Activated CD8-positive, alpha-beta memory T cell treated with anti-CD3 and anti-CD28 coated beads, Interleukin-2, amount 10 ng/mL, durations not matched to agents 7 days and 5 days (primary cell): Measurements from ENCODE around the gene CD46. TPM values are rescaled to one million over a fixed set of nuclear protein-coding genes. Genes with fewer than 3 reads are reported as not detected.
"Not testable (repeated sequence)": the region's sequence is repeated elsewhere in the genome, so short reads cannot be mapped to it uniquely, and the experiment has no call there.

Experiments used
- ATAC-seq: fragments of 150-1000 bp; cut with Tn5 transposase; one replicate; pipeline ENCODE4 v1.10.0; 2021; ENCODE audit warnings: moderate library complexity
- CTCF ChIA-PET: fragments of 350-600 bp; sonication (Branson Sonifier 250); formaldehyde crosslinking; loops from one replicate; lab custom pipeline; 2021; ENCODE audit warnings: antibody characterized with exemption; lab: Charles Lee
- DNase-seq: peaks from one replicate; pipeline ENCODE4 v3.0.0-alpha.2; 2020
- H3K27ac Mint-ChIP-seq: one replicate; pipeline ENCODE4 v1.8.0; 2021; ENCODE audit warnings: mild to moderate bottlenecking, mixed read lengths
- H3K27me3 Mint-ChIP-seq: one replicate; pipeline ENCODE4 v1.8.0; 2021; ENCODE audit warnings: mixed read lengths
- H3K36me3 Mint-ChIP-seq: one replicate; pipeline ENCODE4 v1.8.0; 2021; ENCODE audit warnings: mild to moderate bottlenecking, mixed read lengths
- H3K4me1 Mint-ChIP-seq: one replicate; pipeline ENCODE4 v1.8.0; 2021; ENCODE audit warnings: mixed read lengths
- H3K4me3 Mint-ChIP-seq: one replicate; pipeline ENCODE4 v1.8.0; 2021; ENCODE audit warnings: mild to moderate bottlenecking, moderate library complexity, mixed read lengths
- H3K9me3 Mint-ChIP-seq: one replicate; pipeline ENCODE4 v1.8.0; 2022; ENCODE audit warnings: low read depth, mixed read lengths
- total RNA-seq, 2 experiments: library from RNA; stranded (reverse); gene quantifications; one replicate each; pipeline ENCODE4 v1.2.3, GENCODE V29; 2021

Gene CD46
- 100 to 1,000 TPM in 1 of 2 experiments, 10 to 100 TPM in 1; 98.3 to 104 TPM for total RNA-seq

DNA sequence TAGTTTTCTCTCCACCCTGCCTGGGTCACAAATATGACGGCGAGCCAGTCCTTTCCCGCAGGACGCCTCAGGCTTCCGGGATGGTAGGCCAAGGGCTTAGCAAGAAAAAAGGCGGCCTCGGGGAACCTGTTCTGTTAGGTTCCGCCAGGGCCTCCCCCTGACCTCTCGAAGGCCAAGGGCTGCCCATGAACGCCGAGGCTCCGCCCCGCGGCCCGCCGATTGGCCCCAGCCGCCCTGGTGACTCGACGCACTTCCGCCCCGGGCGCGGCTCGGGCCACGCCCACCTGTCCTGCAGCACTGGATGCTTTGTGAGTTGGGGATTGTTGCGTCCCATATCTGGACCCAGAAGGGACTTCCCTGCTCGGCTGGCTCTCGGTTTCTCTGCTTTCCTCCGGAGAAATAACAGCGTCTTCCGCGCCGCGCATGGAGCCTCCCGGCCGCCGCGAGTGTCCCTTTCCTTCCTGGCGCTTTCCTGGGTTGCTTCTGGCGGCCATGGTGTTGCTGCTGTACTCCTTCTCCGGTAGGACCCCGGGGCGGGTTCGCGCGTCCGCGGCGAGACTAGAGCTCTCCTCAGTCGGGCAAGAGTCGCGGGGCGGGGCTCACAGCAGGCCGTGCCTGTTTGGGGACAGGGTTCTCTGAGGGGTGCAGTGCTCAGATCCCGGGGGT is at the start of gene CD46:
TSS of gene CD46 (plus strand) at position 265 of the 666 bp plus-strand sequence. CDS start at position 424, 159 bp downstream.
- peaks cover 10% of the 10 kb centered on the region for H3K36me3 Mint-ChIP-seq
- H3K4me1 Mint-ChIP-seq, result peaks cover 64% of the 10 kb centered on the region
- peak; percentile 98 for ATAC-seq
- H3K9me3 Mint-ChIP-seq, result no peaks in the 10 kb centered on the region
- CTCF ChIA-PET, result interaction anchor here (3.7 kb wide), 1 partner anchor 46 kb away, joined by 17 read pairs; no protein-coding TSS in a partner anchor
- no peaks in the 10 kb centered on the region for H3K27me3 Mint-ChIP-seq
- H3K27ac Mint-ChIP-seq, result peak within 1 kb of the TSS; percentile 93
- peak; percentile 97 for DNase-seq
- H3K4me3 Mint-ChIP-seq, result peak within 1 kb of the TSS; percentile 99

DNA sequence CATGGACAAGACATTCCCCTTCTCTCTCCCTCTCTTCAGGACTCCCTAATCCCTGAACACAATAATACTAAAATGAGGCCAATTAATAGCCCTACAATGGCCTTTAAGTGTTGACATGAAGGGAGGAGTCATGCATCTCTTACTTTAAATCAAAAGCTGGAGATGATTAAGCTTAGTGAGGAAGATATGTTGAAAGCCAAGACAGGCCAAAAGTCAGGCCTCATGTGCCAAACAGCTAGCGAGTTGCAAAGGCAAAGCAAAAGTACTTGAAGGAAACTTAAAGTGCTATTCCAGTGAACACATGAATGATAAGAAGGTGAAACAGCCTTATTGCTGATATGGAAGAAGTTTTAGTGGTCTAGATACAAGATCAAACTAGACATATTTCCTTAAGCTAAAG is 49.5 kb upstream of the CD46 start:
- Mint-ChIP-seq H3K4me3 (no peak overlapping the region), H3K27me3 (peaks cover 22% of the 10 kb centered on the region), H3K27ac (no peak overlapping the region), H3K4me1 (no peaks in the 10 kb centered on the region), H3K36me3 (no peaks in the 10 kb centered on the region), H3K9me3 (no peaks in the 10 kb centered on the region)
- CTCF ChIA-PET, result interaction anchor here (1.2 kb wide), 1 partner anchor 123 kb away, joined by 3 read pairs; no protein-coding TSS in a partner anchor
- DNase-seq (no peak), ATAC-seq (no peak)

DNA sequence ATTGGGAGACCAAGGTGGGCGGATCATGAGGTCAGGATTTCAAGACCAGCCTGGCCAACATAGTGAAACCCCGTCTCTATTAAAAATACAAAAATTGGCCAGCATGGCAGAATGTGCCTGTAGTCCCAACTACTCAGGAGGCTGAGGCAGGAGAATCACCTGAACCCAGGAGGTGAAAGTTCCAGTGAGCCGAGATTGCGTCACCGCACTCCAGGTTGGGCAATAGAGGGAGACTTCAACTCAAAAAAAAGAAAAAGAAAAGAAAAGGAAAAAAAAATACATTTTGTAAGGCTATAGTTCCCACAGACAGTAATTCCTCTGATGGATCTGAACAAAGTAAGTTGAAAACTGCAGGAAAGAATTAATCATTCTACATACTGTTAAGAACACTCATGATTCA is 48.1 kb upstream of the CD46 start:
- Mint-ChIP-seq H3K4me1 (no peaks in the 10 kb centered on the region), H3K9me3 (no peaks in the 10 kb centered on the region), H3K27me3 (peaks cover 12% of the 10 kb centered on the region), H3K4me3 (no peak overlapping the region), H3K36me3 (no peaks in the 10 kb centered on the region), H3K27ac (no peak overlapping the region)
- no peak for ATAC-seq
- no peak for DNase-seq
- CTCF ChIA-PET, result no interaction called here

DNA sequence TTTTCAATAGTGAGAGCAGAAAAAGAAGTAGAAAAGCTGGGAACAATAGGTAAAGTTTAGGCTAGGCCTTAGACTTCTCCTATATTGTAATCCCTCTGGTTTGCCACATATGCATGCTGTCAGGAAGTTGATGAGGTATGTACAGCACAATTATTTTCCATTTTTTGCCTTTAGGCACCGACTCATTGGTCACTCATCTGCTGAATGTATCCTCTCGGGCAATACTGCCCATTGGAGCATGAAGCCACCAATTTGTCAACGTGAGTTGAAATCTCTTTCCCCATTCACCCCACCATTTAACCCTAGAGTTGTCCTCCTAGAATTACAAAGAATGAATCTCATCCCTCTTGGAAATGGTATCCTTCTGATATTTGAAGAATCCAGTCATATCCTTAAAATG is 43.9 kb upstream of the CD46 start:
- H3K9me3 Mint-ChIP-seq, H3K27ac Mint-ChIP-seq, CTCF ChIA-PET, H3K4me3 Mint-ChIP-seq, ATAC-seq, H3K36me3 Mint-ChIP-seq, H3K4me1 Mint-ChIP-seq, H3K27me3 Mint-ChIP-seq, DNase-seq: not testable (repeated sequence)

GRCh38 chr1:207711285-207711684 is 40.6 kb upstream of the CD46 start:
- DNase-seq, result no peak
- no peaks in the 10 kb centered on the region for H3K9me3 Mint-ChIP-seq

DNA sequence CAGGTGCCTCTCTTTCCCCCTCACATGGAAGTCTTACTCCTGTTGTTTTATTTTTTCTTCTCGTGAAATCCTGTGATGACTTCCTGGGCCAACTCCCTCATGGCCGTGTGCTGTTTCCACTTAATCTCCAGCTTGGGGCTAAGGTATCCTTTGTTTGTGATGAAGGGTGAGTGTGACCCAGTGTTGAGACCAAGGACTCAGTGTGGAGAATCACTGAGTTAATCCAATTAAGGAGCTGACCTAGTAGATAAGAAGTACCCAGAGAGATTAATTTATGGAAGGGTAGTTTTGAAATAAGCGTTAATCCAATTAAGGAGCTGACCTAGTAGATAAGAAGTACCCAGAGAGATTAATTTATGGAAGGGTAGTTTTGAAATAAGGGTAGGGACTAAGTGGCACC is 39.2 kb upstream of the CD46 start:
- H3K27ac Mint-ChIP-seq, H3K9me3 Mint-ChIP-seq: not testable (repeated sequence)

More at GRCh38 chr1:207711285-207711684, 40.6 kb upstream of the CD46 start:
- Mint-ChIP-seq H3K4me3 (no peak overlapping the region), H3K4me1 (no peaks in the 10 kb centered on the region), H3K27ac (no peak overlapping the region), H3K27me3 (no peaks in the 10 kb centered on the region), H3K36me3 (no peaks in the 10 kb centered on the region)
- no peak for ATAC-seq
- CTCF ChIA-PET, result interaction anchor here (1.6 kb wide), 1 partner anchor 86 kb away, joined by 9 read pairs; no protein-coding TSS in a partner anchor

DNA sequence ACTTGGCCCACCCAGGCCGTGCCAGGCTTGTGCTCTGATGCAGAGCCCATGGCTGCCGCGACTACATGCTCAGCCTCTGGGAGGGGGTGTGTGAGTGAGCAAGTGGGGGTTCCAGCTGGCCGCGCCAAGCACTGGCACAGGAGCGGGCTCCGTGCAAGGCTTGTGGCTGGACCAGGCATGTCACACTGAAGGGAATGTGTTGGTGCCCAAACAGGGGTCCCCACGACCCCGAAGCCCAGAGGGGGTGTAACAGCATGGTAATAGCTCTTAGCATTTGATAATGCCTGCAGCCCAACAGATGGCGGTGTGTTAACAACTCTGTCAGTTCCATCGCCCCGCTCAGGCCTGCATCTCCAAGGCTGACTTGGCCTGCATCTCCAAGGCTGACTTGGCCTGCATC is 38.3 kb upstream of the CD46 start:
- Mint-ChIP-seq H3K4me1 (no peaks in the 10 kb centered on the region), H3K27ac (no peak overlapping the region), H3K4me3 (no peak overlapping the region), H3K9me3 (no peaks in the 10 kb centered on the region), H3K36me3 (no peaks in the 10 kb centered on the region), H3K27me3 (no peaks in the 10 kb centered on the region)
- ATAC-seq (no peak), DNase-seq (no peak)
- CTCF ChIA-PET, result interaction anchor here (0.6 to 1.0 kb wide), 3 partner anchors 16 to 133 kb away, joined by 3 to 5 read pairs (median 3); no protein-coding TSS in a partner anchor

More for the DNA sequence above, 39.2 kb upstream of the CD46 start:
- ATAC-seq, H3K4me3 Mint-ChIP-seq, H3K27me3 Mint-ChIP-seq, DNase-seq, H3K4me1 Mint-ChIP-seq, H3K36me3 Mint-ChIP-seq: not testable (repeated sequence)
- CTCF ChIA-PET, result interaction anchor here (1.0 kb wide), 1 partner anchor 84 kb away, joined by 3 read pairs; no protein-coding TSS in a partner anchor

GRCh38 chr1:207719234-207719633 is 32.6 kb upstream of the CD46 start:
- no peaks in the 10 kb centered on the region for H3K27me3 Mint-ChIP-seq
- H3K27ac Mint-ChIP-seq, result no peak overlapping the region
- DNase-seq, result no peak
- CTCF ChIA-PET, result no interaction called here
- no peaks in the 10 kb centered on the region for H3K36me3 Mint-ChIP-seq
- H3K4me1 Mint-ChIP-seq, result no peaks in the 10 kb centered on the region
- ATAC-seq, result no peak
- H3K4me3 Mint-ChIP-seq, result no peak overlapping the region
- no peaks in the 10 kb centered on the region for H3K9me3 Mint-ChIP-seq

GRCh38 chr1:207728200-207728858 is 23.5 kb upstream of the CD46 start:
- H3K27ac Mint-ChIP-seq, ATAC-seq: not testable (repeated sequence)
- CTCF ChIA-PET, result interaction anchor here (0.7 kb wide), 1 partner anchor 943 kb away, joined by 3 read pairs; no protein-coding TSS in a partner anchor

DNA sequence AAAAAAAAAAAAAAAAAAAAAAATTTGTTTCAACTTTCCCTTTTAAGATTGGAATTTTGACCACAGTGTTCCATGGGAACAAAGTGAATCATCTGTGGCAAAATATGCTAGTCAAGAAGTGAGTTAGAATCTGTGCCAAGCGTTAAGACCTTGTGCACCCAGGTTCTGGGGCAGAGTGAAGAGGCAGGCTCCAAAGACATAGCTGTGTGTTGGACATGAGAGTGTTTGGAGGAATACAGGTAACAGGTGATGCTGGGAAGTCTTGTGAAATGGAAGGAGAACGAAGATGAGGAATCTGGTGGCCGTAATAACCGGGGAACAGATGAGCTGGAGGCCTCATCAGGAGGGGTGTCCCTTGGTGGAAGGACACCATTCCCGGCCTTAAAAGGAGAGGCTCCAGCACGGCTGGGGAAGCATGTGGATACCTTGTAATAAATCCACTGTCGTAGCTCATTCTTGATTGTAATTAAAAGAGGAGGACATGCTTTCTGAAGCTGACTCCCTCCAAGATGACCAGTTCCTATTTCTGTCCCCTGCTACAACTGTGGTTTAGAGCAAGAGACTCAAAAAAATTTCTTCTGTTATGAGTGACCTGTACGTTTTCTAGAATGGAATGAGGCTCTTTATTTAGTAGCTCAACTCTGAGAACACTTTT is 14.2 kb upstream of the CD46 start:
- not testable (repeated sequence) for H3K27me3 Mint-ChIP-seq, DNase-seq, H3K9me3 Mint-ChIP-seq, H3K27ac Mint-ChIP-seq, H3K36me3 Mint-ChIP-seq, H3K4me3 Mint-ChIP-seq, H3K4me1 Mint-ChIP-seq, ATAC-seq
- CTCF ChIA-PET, result interaction anchor here (1.2 kb wide), 1 partner anchor 60 kb away, joined by 4 read pairs; no protein-coding TSS in a partner anchor

More at GRCh38 chr1:207728200-207728858, 23.5 kb upstream of the CD46 start:
- H3K4me1 Mint-ChIP-seq, DNase-seq, H3K36me3 Mint-ChIP-seq, H3K27me3 Mint-ChIP-seq, H3K9me3 Mint-ChIP-seq, H3K4me3 Mint-ChIP-seq: not testable (repeated sequence)

DNA sequence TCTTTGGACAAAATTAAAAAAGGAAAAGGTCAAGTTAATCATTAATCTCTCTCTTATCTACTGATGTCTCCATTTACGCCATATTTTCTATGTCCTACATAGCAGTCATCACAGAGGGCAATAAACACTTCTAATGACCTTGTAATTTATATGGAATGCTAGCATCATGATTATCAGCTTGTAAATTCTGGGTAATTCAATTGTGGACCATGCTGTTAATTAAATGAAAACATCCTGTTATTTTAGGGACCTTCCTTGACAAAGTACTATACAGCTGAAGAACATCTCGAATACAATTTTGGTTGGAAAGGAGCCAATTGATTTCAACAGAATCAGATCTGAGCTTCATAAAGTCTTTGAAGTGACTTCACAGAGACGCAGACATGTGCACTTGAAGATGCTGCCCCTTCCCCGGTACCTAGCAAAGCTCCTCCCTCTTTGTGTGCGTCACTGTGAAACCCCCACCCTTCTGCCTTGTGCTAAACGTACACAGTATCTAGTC is 13.6 kb upstream of the CD46 start:
- CTCF ChIA-PET, result interaction anchor here (1.2 kb wide), 1 partner anchor 59 kb away, joined by 4 read pairs; no protein-coding TSS in a partner anchor
- DNase-seq, H3K9me3 Mint-ChIP-seq, H3K27ac Mint-ChIP-seq, H3K4me3 Mint-ChIP-seq, H3K36me3 Mint-ChIP-seq, H3K4me1 Mint-ChIP-seq, ATAC-seq, H3K27me3 Mint-ChIP-seq: not testable (repeated sequence)

- Mint-ChIP-seq H3K4me3 (no peak overlapping the region), H3K36me3 (no peaks in the 10 kb centered on the region), H3K9me3 (no peaks in the 10 kb centered on the region), H3K27ac (no peak overlapping the region), H3K27me3 (peaks cover 7% of the 10 kb centered on the region), H3K4me1 (no peaks in the 10 kb centered on the region)
- DNase-seq (no peak), ATAC-seq (no peak)
- CTCF ChIA-PET, result no interaction called here
These were observed 11.6 kb upstream of the CD46 start for GRCh38 chr1:207740207-207740606.
